ENCODE measurements around the gene ACTR3. TPM values are rescaled to one million over a fixed set of nuclear protein-coding genes. Genes with fewer than 3 reads are reported as not detected.

Gene ACTR3
- total and polyA plus RNA-seq, 3 donors from 2014 or later, result 106 to 180 (median 114) TPM

DNA sequence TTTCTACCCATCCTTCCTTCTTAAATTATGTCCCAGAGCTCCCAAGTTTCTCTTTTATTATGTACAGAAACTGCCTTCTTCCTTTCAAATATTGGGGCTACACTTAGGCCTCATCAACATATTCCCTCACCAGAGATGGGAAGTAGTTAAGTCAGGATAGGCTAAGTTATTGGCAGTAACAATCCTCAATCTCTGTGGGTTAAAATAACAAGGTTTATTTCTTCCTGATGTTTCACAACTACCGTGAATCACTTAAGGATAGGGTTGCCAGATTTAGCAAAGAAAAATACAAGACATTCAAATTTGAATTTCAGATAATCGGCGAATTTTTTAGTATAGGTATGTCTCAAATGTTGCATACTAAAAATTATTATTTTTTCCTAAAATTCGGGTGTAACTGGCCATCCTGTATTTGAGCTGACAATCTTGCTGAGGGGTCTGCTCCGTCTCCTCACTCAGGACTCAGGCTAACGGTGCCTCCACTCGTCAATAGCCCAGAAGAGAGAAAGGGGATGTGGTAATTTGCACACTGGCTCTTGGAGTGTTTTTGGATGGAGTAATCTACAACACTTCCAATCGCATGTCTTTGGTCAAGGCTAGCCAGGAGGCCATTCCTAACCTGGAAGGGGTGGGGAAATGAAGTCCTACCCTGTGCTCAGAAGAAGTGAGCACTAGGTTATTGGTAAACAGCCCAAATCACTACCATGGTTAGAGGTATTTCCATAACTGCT is 91.7 kb downstream of the ACTR3 start:
- intact Hi-C loops (cut with DNase I; ENCODE audit: low total_unique reads), result no loop called here
- no peak overlapping the region for H3K4me3 ChIP-seq
- 90 to 93% methylated on average over 8 of the region's 8 CpGs for WGBS, 2 donors

DNA sequence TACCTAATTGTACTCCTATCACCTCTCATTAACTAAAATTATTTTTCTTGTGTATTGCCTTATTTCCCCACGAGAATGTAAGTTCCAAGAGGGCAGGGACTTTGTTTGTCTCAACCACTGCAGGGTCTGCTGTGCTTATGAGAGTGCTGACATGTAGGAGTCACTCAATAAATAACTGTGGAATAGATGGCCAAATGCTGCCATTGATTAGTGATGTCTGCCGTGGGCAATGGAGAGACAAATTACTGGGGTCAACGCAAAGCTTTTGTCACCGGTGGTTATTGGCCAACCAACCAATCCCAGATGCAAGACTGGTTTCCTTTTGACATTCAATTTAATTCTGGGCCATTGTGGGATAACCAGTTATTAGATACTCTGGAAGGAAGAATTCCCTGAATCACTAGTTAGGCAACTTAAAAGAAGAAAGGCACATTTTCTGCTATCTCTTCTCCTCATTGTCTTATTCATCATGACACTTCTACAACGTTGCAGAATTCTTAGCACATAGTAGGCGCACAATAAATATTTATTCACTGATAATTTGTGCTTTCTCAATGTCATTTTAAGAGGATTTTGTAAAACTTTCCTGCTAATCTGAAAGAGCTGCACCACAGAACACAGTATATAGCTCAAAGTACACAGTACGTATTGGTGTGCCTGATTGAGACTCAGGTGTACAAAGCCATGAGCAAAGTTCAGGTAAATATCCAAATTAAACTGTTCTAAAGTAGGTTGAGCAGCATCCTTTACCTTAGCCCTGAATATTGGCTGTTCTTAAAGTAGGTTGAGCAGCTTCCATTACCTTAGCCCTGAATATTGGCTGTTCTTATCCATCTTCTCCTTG is 95.9 kb downstream of the ACTR3 start:
- no peak overlapping the region for H3K27ac ChIP-seq
- no peaks in the 10 kb centered on the region for H3K27me3 ChIP-seq
- no peak for TF ChIP-seq POLR2A (IDR thresholded peaks at IDR 0.05)
- TF ChIP-seq, protein P1, sequence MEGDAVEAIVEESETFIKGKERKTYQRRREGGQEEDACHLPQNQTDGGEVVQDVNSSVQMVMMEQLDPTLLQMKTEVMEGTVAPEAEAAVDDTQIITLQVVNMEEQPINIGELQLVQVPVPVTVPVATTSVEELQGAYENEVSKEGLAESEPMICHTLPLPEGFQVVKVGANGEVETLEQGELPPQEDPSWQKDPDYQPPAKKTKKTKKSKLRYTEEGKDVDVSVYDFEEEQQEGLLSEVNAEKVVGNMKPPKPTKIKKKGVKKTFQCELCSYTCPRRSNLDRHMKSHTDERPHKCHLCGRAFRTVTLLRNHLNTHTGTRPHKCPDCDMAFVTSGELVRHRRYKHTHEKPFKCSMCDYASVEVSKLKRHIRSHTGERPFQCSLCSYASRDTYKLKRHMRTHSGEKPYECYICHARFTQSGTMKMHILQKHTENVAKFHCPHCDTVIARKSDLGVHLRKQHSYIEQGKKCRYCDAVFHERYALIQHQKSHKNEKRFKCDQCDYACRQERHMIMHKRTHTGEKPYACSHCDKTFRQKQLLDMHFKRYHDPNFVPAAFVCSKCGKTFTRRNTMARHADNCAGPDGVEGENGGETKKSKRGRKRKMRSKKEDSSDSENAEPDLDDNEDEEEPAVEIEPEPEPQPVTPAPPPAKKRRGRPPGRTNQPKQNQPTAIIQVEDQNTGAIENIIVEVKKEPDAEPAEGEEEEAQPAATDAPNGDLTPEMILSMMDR (IDR thresholded peaks at IDR 0.05), result no peak
- no peak overlapping the region for H3K4me3 ChIP-seq
- no peaks in the 10 kb centered on the region for H3K4me1 ChIP-seq
- no peaks in the 10 kb centered on the region for H3K36me3 ChIP-seq (ENCODE audit: low read depth, missing control alignments)
- intact Hi-C loops (cut with DNase I; ENCODE audit: low total_unique reads), result no loop called here
- WGBS, 2 donors, result 88 to 90% methylated on average over 7 of the region's 7 CpGs
- no peaks in the 10 kb centered on the region for H3K9me3 ChIP-seq
- no peak for DNase-seq

More for the DNA sequence above, 91.7 kb downstream of the ACTR3 start:
- Histone ChIP-seq H3K27ac (no peak overlapping the region), H3K36me3 (ENCODE audit: low read depth, missing control alignments) (no peaks in the 10 kb centered on the region), H3K4me1 (peaks cover 12% of the 10 kb centered on the region), H3K27me3 (no peaks in the 10 kb centered on the region), H3K9me3 (no peaks in the 10 kb centered on the region)
- DNase-seq, result no peak
- no peak for TF ChIP-seq POLR2A (IDR thresholded peaks at IDR 0.05)
- TF ChIP-seq, protein P1 (IDR thresholded peaks at IDR 0.05), result no peak

DNA sequence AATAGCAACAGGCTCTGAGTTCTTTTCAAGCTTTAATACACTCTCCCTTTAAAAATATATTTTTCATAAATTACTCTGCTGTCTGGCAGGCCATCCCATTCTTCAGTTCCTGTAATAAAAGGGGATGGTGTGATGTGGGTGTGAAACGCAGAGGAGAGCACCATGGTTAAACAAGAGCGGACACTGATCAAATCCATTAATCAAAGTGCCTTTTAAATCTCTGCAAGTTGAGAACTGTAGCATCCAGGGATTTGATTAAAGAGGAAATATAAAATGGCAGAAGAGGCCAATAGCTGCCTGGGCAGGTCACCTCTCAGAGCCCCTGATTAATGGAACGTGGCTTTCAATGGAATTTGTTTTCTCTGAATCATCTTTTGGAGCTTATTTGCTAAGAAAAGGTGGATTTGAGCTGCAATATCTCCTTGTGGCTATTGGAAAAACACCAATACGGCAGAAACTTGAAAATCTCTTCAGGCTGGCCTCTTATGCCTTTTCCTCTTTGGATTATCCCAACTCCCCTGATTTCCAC is 96.9 kb downstream of the ACTR3 start:
- Histone ChIP-seq H3K4me3 (no peak overlapping the region), H3K27me3 (no peaks in the 10 kb centered on the region), H3K9me3 (no peaks in the 10 kb centered on the region), H3K36me3 (ENCODE audit: low read depth, missing control alignments) (no peaks in the 10 kb centered on the region), H3K4me1 (no peaks in the 10 kb centered on the region), H3K27ac (no peak overlapping the region)
- intact Hi-C loops (cut with DNase I; ENCODE audit: low total_unique reads), result no loop called here
- no peak for TF ChIP-seq POLR2A (IDR thresholded peaks at IDR 0.05)
- TF ChIP-seq, protein P1 (IDR thresholded peaks at IDR 0.05), result no peak
- 71 to 88% methylated on average over 4 of the region's 4 CpGs for WGBS, 2 donors
- no peak for DNase-seq

DNA sequence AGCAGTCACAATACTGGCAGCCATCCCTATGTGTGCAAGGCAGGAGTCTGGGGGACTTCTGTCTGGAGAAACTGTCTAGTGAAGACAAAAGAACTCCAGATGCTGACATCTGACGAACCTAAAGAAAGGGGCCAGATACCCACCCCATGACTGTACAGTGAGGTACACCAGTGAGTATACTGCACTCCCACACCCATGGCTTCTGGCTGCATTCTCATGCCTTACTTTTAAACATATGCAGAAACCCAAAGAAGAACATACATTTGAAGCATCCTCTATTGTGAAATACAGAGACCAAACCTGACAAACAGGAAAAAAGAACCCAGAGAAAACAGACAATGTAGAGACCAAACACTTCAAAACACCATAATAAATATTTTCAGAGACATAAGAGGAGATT is 102.2 kb downstream of the ACTR3 start:
- WGBS, 2 donors, result 71 to 93% methylated on average over 1 of the region's 1 CpG
- Histone ChIP-seq H3K4me1 (no peaks in the 10 kb centered on the region), H3K4me3 (no peak overlapping the region), H3K9me3 (no peaks in the 10 kb centered on the region), H3K27me3 (no peaks in the 10 kb centered on the region), H3K36me3 (ENCODE audit: low read depth, missing control alignments) (no peaks in the 10 kb centered on the region), H3K27ac (no peak overlapping the region)
- intact Hi-C loops (cut with DNase I; ENCODE audit: low total_unique reads), result no loop called here
- no peak for DNase-seq
- TF ChIP-seq, protein P1 (IDR thresholded peaks at IDR 0.05), result no peak
- TF ChIP-seq POLR2A (IDR thresholded peaks at IDR 0.05), result no peak

Measured in testis (tissue), 3 donors.